ENCODE data around the gene C2orf42.

DNA sequence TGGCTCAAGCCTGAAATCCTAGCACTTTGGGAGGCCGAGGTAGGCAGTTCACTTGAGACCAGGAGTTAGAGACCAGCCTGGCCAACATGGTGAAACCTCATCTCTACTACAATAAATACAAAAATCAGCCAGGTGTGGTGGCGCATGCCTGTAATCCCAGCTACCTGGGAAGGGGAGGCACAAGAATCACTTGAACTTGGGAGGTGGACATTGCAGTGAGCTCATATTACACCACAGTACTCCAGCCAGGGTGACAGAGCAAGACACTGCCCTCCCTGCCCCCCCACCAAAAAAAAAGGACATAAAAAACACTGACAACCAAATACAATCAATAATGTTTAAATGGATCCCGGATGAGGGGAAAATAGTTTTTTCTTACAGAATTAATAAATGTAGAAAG, 49.8 kb upstream of the C2orf42 start:
- no peak for TF ChIP-seq CHD1 (IDR thresholded peaks at IDR 0.05; ENCODE audit: low read depth, low read length)
- TF ChIP-seq FOXM1 (IDR thresholded peaks at IDR 0.05; ENCODE audit: low read depth, low read length) = no peak
